ENCODE data around the gene C1QTNF1.

The C1QTNF1 gene

GRCh38 chr17:79080349-79080748, 56.4 kb downstream of the C1QTNF1 start:
- Histone ChIP-seq H3K36me3 (ENCODE audit: insufficient read depth, insufficient read length, low read length) (peaks cover 71% of the 10 kb centered on the region), H3K9me3 (ENCODE audit: insufficient read depth, low read length) (no peaks in the 10 kb centered on the region), H3K27me3 (ENCODE audit: insufficient read depth, insufficient read length) (peaks cover 7% of the 10 kb centered on the region), H3K4me3 (ENCODE audit: insufficient read length, low read depth) (no peak overlapping the region), H3K4me1 (ENCODE audit: insufficient read depth, insufficient read length) (peaks cover 4% of the 10 kb centered on the region), H3K9ac (ENCODE audit: insufficient read length, low read depth) (no peak overlapping the region)
- DNase-seq (ENCODE audit: low read depth, low spot score) = no peak
- TF ChIP-seq YY1 (IDR thresholded peaks at IDR 0.05; ENCODE audit: insufficient read depth, insufficient read length) = no peak
- TF ChIP-seq SUZ12 (IDR thresholded peaks at IDR 0.05; ENCODE audit: extremely low read depth, insufficient read depth, insufficient read length) = no peak
- no peak for TF ChIP-seq ZNF274 (IDR thresholded peaks at IDR 0.05; ENCODE audit: low read depth, low read length)

- Histone ChIP-seq H3K36me3 (ENCODE audit: insufficient read depth, insufficient read length, low read length) (peaks cover 76% of the 10 kb centered on the region), H3K4me1 (ENCODE audit: insufficient read depth, insufficient read length) (peaks cover 4% of the 10 kb centered on the region), H3K4me3 (ENCODE audit: insufficient read length, low read depth) (no peak overlapping the region), H3K9me3 (ENCODE audit: insufficient read depth, low read length) (no peaks in the 10 kb centered on the region), H3K9ac (ENCODE audit: insufficient read length, low read depth) (no peak overlapping the region), H3K27me3 (ENCODE audit: insufficient read depth, insufficient read length) (peaks cover 3% of the 10 kb centered on the region)
- no peak for DNase-seq (ENCODE audit: low read depth, low spot score)
- TF ChIP-seq YY1 (IDR thresholded peaks at IDR 0.05; ENCODE audit: insufficient read depth, insufficient read length) (no peak), ZNF274 (IDR thresholded peaks at IDR 0.05; ENCODE audit: low read depth, low read length) (no peak), SUZ12 (IDR thresholded peaks at IDR 0.05; ENCODE audit: extremely low read depth, insufficient read depth, insufficient read length) (no peak)
Observed at GRCh38 chr17:79080761-79081290, 56.9 kb downstream of the C1QTNF1 start.

GRCh38 chr17:79081571-79082276, 57.8 kb downstream of the C1QTNF1 start:
- Histone ChIP-seq H3K27me3 (ENCODE audit: insufficient read depth, insufficient read length) (no peaks in the 10 kb centered on the region), H3K9ac (ENCODE audit: insufficient read length, low read depth) (no peak overlapping the region), H3K4me3 (ENCODE audit: insufficient read length, low read depth) (no peak overlapping the region), H3K36me3 (ENCODE audit: insufficient read depth, insufficient read length, low read length) (peaks cover 79% of the 10 kb centered on the region), H3K4me1 (ENCODE audit: insufficient read depth, insufficient read length) (peaks cover 4% of the 10 kb centered on the region), H3K9me3 (ENCODE audit: insufficient read depth, low read length) (no peaks in the 10 kb centered on the region)
- TF ChIP-seq YY1 (IDR thresholded peaks at IDR 0.05; ENCODE audit: insufficient read depth, insufficient read length) = no peak
- no peak for TF ChIP-seq SUZ12 (IDR thresholded peaks at IDR 0.05; ENCODE audit: extremely low read depth, insufficient read depth, insufficient read length)
- TF ChIP-seq ZNF274 (IDR thresholded peaks at IDR 0.05; ENCODE audit: low read depth, low read length) = no peak
- no peak for DNase-seq (ENCODE audit: low read depth, low spot score)

- Histone ChIP-seq H3K9me3 (ENCODE audit: insufficient read depth, low read length) (no peaks in the 10 kb centered on the region), H3K4me3 (ENCODE audit: insufficient read length, low read depth) (no peak overlapping the region), H3K4me1 (ENCODE audit: insufficient read depth, insufficient read length) (peaks cover 4% of the 10 kb centered on the region), H3K36me3 (ENCODE audit: insufficient read depth, insufficient read length, low read length) (peaks cover 83% of the 10 kb centered on the region), H3K9ac (ENCODE audit: insufficient read length, low read depth) (no peak overlapping the region), H3K27me3 (ENCODE audit: insufficient read depth, insufficient read length) (no peaks in the 10 kb centered on the region)
- DNase-seq (ENCODE audit: low read depth, low spot score) = peak; percentile 13
- TF ChIP-seq YY1 (IDR thresholded peaks at IDR 0.05; ENCODE audit: insufficient read depth, insufficient read length) = no peak
- TF ChIP-seq ZNF274 (IDR thresholded peaks at IDR 0.05; ENCODE audit: low read depth, low read length) = no peak
- TF ChIP-seq SUZ12 (IDR thresholded peaks at IDR 0.05; ENCODE audit: extremely low read depth, insufficient read depth, insufficient read length) = no peak
Observed at GRCh38 chr17:79082311-79083190, 58.6 kb downstream of the C1QTNF1 start.

- Histone ChIP-seq H3K9ac (ENCODE audit: insufficient read length, low read depth) (no peak overlapping the region), H3K36me3 (ENCODE audit: insufficient read depth, insufficient read length, low read length) (peaks cover 80% of the 10 kb centered on the region), H3K4me1 (ENCODE audit: insufficient read depth, insufficient read length) (peaks cover 7% of the 10 kb centered on the region), H3K4me3 (ENCODE audit: insufficient read length, low read depth) (no peak overlapping the region), H3K27me3 (ENCODE audit: insufficient read depth, insufficient read length) (no peaks in the 10 kb centered on the region), H3K9me3 (ENCODE audit: insufficient read depth, low read length) (no peaks in the 10 kb centered on the region)
- TF ChIP-seq YY1 (IDR thresholded peaks at IDR 0.05; ENCODE audit: insufficient read depth, insufficient read length) = no peak
- no peak for DNase-seq (ENCODE audit: low read depth, low spot score)
Observed at GRCh38 chr17:79083191-79083971, 59.4 kb downstream of the C1QTNF1 start.

GRCh38 chr17:79084291-79085153, 60.6 kb downstream of the C1QTNF1 start:
- H3K36me3 ChIP-seq (ENCODE audit: insufficient read depth, insufficient read length, low read length) = peaks cover 72% of the 10 kb centered on the region
- no peaks in the 10 kb centered on the region for H3K27me3 ChIP-seq (ENCODE audit: insufficient read depth, insufficient read length)
- H3K4me1 ChIP-seq (ENCODE audit: insufficient read depth, insufficient read length) = peaks cover 7% of the 10 kb centered on the region
- no peak overlapping the region for H3K9ac ChIP-seq (ENCODE audit: insufficient read length, low read depth)
- DNase-seq (ENCODE audit: low read depth, low spot score) = no peak
- TF ChIP-seq ZNF274 (IDR thresholded peaks at IDR 0.05; ENCODE audit: low read depth, low read length) (no peak), SUZ12 (IDR thresholded peaks at IDR 0.05; ENCODE audit: extremely low read depth, insufficient read depth, insufficient read length) (no peak), YY1 (IDR thresholded peaks at IDR 0.05; ENCODE audit: insufficient read depth, insufficient read length) (no peak)
- H3K4me3 ChIP-seq (ENCODE audit: insufficient read length, low read depth) = no peak overlapping the region
- H3K9me3 ChIP-seq (ENCODE audit: insufficient read depth, low read length) = no peaks in the 10 kb centered on the region

All from NT2/D1 (cell line).